NCI-H748 treated with DMSO at 0.1 percent for 48 hours (cell line): ENCODE measurements around the gene CENPVL3.
A peak's percentile ranks its signal among the peaks of the same experiment; 100 is the strongest.
"Not testable (repeated sequence)": the region's sequence is repeated elsewhere in the genome, so short reads cannot be mapped to it uniquely, and the experiment has no call there.

Source experiments
- DNase-seq: peaks from one replicate; lab custom pipeline; 2025; lab: John Stamatoyannopoulos, UW

Gene CENPVL3

DNA sequence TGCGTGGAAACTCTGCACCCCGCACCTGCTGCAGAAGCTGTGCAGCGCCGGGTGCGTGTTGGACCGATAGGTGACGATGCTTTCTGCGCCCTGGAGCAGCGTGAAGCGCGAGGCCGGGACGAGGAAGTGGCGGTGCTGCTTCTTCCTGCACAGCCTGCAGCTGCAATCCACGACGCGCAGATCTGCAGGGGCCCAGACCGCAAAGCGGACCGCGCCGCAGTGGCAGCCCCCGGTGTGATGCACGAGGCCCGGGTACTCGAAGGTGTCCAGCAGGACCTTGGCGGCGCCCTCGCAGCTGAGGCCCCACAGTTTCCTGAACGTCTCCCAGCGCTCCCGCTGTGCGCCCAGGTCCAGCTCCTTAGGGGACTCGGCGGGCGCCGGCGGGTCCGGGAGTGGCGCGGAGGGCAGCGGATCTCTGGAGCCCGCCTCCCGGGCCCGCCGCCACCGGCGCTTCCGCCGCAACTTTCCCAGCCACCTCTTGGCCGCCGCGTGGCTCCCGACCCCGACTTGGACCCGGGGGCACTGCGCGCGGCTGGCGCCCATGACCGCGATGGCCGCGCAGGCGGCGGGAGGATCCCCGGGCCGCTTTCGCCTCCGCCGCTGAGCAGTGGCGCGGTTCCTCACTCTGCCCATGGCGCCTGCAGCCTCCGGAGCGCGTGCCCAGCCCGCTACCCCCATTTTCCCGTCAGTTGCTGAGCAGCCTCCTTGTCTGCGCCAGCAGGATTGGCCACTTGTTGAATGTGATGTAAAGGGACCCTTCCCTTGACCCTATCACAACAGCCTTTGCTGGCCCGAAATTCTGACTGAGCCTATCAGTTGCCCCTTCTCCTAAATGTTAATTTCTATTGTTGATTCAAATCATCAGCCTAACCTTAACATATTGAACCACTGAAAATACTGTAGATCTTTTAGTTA, at the start of gene CENPVL3:
CENPVL3 (minus strand) TSS at position 672 of the 915 bp plus-strand sequence; CDS start at position 633, 39 bp downstream.
- DNase-seq, result peak; percentile 42

DNA sequence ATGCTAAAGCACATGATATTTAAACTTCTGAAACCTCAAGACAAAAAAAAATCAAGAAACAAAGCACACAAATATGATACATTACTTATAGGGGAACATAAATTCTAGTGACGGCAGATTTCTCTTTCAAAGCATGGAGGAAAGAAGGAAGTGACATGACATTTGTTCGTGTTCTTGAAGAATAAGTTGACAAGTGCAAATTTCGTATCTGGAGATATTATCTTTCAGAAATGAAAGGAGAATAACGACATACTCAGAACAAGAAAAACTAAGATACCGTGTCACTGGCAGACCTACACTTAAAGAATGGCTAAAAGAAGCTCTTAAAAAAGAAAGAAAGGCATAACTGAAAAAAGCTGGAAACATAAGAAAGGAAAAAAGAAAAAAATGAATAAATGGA, 47.3 kb upstream of the CENPVL3 start:
- DNase-seq, result no peak

DNA sequence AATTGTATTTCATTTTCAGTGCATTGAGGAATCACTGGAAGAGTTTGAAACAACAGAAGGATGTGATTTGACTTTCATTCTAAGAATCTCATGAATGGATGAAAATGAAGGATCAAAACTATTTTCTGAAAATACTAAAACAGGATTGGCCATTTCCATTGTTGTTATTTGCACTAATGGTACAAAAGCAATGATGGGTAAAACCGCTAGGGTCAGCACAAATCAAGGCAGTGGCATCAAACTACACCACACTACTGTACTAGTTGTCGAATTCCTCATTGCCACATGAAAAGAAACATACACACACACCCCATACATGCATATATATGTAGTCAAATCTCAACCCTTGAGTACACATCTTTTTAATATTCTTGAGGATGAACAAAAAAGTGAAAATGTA, 24.7 kb upstream of the CENPVL3 start:
- no peak for DNase-seq

DNA sequence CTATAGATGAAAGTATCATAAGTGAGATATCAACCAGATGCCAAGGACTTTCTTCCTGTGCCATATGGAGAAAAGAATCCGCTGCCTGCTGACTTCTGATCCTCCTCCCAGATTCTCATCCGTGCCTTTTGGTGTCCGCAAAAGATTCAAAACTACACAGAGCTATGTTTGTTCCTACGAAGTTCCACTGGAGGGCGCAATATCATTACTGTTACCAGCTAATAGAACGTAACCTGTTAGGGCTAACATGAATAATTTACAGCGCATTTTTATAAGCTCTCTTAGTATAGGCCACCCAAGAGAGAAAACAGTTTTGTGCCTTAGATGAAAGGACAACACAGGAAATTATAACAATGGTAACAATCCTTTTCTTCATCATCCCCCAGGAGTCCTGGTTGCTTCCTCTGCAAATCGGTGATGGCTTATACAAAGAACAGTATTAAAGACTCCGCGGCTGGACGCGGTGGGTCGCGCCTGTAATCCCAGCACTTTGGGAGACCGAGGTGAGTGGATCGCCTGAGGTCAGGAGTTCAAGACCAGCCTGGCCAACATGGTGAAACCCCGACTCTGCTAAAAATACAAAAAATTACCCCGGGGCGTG, 22.8 kb upstream of the CENPVL3 start:
- peak; percentile 55 for DNase-seq

DNA sequence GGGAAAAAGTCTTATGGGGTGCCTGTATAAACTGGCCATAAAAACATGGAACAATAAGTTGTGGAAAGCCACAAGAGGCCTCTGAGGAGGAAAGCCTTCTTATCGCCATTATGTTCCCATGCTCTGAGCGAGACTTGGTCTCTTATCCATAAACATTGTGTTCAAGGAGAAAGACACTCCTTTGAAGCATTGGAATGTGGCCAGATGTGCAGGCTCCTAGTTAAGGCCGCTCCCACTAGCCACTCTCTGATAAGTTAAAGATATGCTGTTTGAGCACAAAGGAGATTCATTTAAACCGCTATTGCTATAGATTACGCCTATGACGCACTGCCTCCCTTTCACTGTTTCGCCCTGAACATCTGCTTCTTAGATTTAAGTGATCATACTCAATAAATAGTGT, 17.8 kb upstream of the CENPVL3 start:
- DNase-seq, result not testable (repeated sequence)

DNA sequence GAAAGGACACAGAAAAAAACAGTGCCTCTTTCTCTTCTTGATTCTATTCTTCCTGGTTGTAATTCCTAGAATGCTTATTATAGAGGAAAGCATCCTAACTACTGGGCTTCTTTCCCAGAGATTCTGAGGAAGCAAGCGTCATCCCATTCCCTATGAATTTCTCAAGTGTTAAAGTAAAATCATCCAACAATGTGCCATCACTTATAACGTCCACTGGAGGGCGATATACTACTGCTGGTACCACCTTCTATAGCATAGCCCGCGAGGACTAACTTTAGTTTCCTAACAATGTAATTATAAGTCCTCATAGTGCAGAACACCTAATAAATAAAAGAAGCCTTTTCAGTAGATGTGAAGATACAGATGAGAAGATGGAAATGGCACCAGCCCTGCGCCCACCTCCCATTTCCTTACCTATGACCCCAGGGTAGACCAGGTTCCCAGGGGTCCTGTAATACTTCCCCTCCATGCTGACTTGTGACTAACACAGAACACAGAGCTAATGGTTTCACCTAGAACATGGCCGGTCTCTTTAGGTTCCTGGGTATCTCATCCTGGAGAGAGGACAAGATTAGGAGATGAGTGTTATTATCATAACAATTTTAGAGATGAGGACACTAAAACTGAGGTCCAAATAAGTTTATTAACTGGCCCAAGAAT, 4.2 kb downstream of the CENPVL3 start:
- peak; percentile 53 for DNase-seq

DNA sequence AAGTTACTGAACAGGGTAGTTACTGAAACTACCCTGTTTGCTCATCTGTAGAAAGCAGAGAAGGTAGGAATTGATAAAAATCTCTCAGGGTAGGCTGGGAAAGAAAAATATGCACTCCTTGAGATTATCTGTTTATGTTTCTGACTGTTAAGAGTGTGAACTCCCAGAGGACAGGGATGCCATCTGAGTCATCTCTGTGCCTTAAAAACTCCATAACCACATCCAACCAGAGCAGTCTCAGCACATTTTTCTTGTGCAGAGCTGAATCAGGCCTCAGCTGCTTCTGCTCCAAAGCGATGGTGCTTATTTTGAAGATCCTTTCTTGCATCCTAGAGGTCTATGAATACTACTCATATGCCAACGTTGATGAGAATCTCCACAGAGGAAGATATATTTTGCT, 9.9 kb downstream of the CENPVL3 start:
- DNase-seq, result no peak

DNA sequence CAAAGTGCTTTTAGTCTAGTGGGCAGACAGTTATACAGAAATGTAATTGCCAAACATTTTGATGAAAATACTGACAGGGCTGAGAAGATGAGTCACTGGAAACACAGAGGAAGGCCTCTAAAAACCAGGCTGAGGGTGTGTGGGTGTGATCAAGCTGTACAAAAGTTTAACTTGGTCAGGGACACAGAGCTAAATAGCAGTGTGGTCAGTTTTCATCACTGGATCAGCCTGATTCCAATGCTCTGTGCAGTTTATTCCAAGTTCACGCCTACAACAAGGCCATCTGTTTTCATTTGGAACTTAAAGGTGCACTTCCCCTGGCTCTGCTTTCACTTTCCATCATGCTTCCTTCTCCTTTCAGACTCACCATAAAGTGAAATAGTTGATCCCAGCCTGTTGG, 10.6 kb downstream of the CENPVL3 start:
- no peak for DNase-seq

DNA sequence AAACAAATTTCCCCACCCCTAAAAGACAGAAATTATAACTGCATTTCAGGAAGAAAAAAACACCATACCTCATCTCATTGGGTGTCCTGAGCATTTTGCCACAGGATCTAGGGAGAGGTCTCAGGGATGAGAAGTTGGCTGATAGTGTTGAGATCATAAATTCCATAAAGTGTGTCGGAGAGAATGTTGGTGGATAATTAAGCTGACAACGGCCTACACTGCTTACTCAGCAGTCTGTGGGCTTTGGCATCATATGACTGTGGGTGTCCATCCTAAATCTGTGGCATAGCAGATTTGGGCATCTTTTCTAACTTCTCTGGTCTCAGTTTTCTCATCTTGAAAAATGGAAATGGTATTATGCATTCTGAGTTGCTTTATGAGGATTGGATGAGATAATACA, 12.3 kb downstream of the CENPVL3 start:
- no peak for DNase-seq

DNA sequence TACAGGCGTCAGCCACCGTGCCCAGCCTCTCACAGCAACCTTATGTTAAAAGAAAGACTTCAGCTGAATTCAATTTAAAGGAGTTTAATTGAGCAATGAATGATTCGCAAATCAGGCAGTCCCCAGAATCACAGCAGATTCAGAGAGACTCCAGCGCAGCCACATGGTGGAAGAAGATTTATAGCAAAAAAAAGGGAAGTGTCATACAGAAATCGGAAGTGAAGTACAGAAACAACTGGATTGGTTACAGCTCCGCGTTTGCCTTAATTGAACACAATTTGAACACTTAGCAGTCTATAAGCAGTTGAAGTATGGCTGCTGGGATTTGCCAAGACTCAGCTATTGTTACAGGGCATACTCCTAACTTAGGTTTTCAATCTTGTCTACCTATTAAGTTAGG, 19.8 kb downstream of the CENPVL3 start:
- DNase-seq, result no peak

DNA sequence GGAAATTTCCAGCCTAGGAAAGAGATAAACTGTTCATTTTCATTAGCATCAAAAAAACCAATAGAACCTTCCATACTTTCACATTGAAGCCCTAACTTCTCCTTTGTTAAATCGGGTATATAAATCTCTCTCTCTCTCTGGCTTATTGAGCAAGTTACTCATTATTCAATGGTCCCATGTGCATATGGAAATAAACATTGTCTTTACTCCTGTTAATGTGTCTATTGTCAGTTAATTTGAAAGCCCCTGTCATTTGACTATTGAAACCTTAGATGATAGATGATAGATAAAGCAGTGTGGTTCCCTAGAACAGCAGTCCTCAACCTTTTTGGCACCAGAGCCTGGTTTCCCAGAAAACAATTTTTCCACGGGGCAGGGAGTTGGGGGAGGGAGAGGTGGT, 46.8 kb downstream of the CENPVL3 start:
- no peak for DNase-seq

DNA sequence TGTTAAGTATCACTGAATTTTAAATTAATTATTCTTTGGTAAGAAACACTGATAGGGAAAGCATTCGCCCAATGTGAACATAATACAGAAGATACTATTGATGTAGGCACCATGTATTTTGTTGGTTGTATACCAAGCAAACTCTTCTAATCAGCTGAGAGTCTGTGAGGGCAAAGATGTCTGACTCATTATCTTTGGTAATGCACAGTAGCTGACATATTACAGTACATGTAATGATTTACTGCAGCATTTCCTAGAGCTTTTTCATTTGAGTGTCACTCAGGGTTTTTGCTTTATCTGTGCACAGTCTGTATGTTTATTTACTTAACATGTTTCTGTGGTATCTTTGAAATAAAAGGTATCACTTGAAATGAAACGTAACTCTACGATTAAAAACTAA, 49.2 kb downstream of the CENPVL3 start:
- no peak for DNase-seq

DNA sequence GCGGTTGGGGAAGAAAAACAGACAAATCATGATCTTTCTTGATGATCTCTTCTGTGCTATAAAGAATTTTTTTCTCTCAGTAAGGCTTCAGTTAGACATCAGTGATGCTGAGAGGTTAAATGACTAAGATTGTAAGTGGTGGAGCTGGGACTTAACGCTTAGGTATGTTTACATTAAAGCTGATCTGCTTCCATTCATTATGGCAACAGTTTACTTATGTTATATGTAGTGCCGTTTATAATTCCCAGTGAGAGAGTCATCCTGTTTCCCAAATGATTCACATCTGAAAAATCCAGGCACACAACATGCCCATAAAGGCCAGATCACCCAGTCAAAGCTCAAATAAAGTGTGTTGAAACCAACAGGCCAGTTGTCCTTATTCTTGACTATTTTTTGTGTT, 50.1 kb downstream of the CENPVL3 start:
- no peak for DNase-seq
